Mesangial cell (primary cell): ENCODE measurements around the gene C19orf53. TPM values are rescaled to one million over a fixed set of nuclear protein-coding genes. Genes with fewer than 3 reads are reported as not detected.

Source experiments
- total RNA-seq: library from RNA; depleted of rRNA; stranded (reverse); fragments of >200 nt; gene quantifications from 2 replicates; pipeline ENCODE4 v1.2.3, GENCODE V29; 2015

Gene C19orf53
- 100 and 141 TPM in 2 replicates for total RNA-seq

DNA sequence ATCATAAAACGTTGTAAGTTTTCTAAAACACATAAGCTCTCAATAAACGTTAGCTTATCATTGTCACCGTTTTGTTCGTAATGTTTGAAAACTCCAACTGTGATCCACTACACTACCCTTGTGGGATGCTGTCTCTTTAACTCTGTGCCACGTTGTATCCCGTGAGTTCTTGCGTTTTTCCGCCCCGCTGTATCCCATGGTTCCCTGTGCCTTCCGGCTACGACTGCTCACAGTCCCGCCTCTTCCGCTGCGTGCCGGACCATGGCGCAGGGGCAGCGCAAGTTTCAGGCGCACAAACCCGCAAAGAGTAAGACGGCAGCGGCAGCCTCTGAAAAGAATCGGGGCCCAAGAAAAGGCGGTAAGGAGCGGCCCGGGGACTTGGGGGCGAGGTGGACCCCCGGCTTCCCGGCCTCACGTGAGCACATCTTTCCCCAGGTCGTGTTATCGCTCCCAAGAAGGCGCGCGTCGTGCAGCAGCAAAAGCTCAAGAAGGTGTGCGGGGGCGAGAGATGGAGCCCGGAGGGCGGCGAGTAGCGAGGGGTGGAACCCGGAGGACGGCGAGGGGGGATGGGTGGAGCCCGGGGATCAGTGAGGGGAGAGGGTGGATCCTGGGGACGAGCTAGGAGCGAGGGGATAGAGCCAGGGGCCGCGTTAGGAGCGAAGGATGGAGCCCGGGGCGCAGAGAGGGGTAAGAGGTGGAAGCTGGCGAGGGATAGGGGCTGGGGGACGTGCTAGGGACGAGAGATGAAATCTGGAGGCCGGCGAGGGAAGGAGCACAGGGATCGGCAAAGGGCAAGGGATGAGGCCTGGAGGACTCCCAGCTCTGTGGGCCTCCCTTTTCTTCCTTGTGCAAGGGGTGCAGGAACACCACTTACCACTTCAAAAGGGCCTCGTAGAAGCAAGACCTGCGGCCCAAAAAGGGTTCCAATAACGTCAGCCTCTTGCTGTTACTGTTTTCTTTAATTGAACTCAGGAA lies at the start of gene C19orf53:
TSS of gene C19orf53 (plus strand) at position 240 of the 975 bp plus-strand sequence. CDS start at position 262, 22 bp downstream.

DNA sequence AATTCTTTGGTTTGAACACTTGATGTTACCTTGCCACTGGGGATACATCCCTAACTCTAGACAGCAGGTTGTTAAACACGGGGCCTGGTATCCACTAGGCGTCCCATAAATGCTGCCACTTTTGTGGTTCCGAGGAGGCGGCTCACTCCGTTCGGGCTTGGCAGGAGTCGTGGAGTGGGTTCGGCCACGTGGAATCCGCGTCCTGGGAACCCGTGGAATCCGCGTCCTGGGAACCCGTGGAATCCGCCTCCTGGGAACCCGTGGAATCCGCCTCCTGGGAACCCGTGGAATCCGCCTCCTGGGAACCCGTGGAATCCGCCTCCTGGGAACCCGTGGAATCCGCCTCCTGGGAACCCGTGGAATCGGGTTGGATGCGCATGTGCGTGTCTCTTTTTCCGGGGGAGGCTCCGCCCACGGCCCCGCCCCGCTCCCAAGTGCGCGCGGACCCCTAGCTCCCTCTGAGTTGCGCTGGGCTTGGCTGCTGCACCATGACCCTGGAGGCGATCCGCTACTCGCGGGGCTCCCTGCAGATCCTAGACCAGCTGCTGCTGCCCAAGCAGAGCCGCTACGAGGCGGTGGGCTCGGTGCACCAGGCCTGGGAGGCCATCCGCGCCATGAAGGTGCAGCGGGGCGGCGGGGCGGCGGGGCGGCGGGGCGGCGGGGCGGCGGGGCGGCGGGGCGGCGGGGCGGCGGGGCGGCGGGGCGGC lies 10.0 kb upstream of the C19orf53 start, which contains the start of gene MRI1:
TSS of gene MRI1 (plus strand) at position 422 of the 707 bp plus-strand sequence. CDS start at position 489, 67 bp downstream.

DNA sequence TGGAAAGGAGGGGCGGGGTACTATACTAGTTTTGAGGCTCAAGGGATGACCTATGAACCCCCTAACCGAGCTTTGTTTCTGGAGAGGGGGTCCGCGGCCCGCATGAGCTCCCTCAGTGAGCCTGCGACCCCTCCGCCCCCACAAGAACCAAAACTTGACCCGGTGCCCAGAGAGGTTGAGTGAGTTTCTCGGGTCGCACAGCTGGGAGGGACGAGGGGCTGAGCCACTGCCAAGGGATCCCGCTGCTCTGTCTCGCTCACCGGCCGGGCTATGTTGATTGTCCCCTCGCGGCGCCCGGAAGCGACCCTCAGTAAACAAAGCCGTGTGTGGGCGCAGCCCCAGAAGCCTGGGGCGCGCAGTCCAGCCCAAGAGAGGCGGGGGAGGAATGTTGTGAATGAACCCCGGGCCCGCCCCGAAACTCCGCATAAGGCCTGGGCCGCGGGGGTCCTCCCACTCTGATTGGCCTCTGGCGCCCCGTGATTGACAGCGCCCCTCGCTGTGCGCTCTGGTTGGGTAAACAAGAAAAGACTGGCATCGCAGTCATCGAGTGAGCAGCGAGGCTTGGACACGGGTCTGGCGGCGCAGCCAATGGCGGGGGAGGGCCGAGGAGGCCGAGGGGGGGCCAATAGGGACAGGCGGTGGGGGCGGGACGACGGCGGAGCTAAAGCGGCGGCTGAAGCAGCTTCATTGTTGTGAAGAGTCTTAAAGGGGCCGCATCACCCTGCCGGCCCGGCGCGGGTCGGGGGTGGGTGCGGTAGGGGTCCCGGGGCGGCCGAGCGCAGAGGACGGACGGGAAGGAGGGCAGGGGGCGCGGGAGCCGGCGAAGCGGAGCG lies 20.7 kb downstream of the C19orf53 start, which contains the start of gene ZSWIM4:
TSS of gene ZSWIM4 (plus strand) at position 687 of the 833 bp plus-strand sequence. CDS start 206 bp downstream, outside the sequence.

Other genes starting within 250 kb of the C19orf53 start
- 40.7 and 57.6 TPM in 2 replicates for gene MRI1, start 9.9 kb upstream of the C19orf53 start, total RNA-seq
- 10.9 and 23.7 TPM in 2 replicates for gene ZSWIM4, start 21.0 kb downstream of the C19orf53 start, total RNA-seq
- gene NANOS3, start 102.7 kb downstream of the C19orf53 start, total RNA-seq: 0.63 TPM in 1 of 2 replicates, not detected in the other
- 0.49 and 1.0 TPM in 2 replicates for gene BRME1, start 131.7 kb downstream of the C19orf53 start, total RNA-seq
- 24.6 and 41.5 TPM in 2 replicates for gene CC2D1A, start 131.7 kb downstream of the C19orf53 start, total RNA-seq
- 0.49 and 25.6 TPM in 2 replicates for gene PODNL1, start 164.0 kb downstream of the C19orf53 start, total RNA-seq
- gene DCAF15, start 178.1 kb downstream of the C19orf53 start, total RNA-seq: 30.6 and 38.9 TPM in 2 replicates
- gene RFX1, start 231.9 kb downstream of the C19orf53 start, total RNA-seq: 7.7 and 8.7 TPM in 2 replicates